ENCODE measurements around the gene ESF1. TPM values are rescaled to one million over a fixed set of nuclear protein-coding genes. Genes with fewer than 3 reads are reported as not detected.

The ESF1 gene
- total RNA-seq, 4 donors from 2014 or later = 12.8 to 16.2 (median 14.6) TPM

- Histone ChIP-seq H3K36me3 (peaks cover 0 to 63% of the 10 kb centered on the region in 2 donors), H3K9me3 (no peaks in the 10 kb centered on the region), H3K27ac (no peak overlapping the region), H3K27me3 (no peaks in the 10 kb centered on the region), H3K4me1 (no peaks in the 10 kb centered on the region), H3K4me3 (no peak overlapping the region)
- no peak for ATAC-seq
- no peak for TF ChIP-seq POLR2AphosphoS5 (IDR thresholded peaks at IDR 0.05)
- 100% methylated on average over 1 of the region's 1 CpG for WGBS, 2 donors (ENCODE audit: low coverage in 1 of 2)
Observed at GRCh38 chr20:13758884-13759283, 25.8 kb downstream of the ESF1 start.

GRCh38 chr20:13756551-13756950 is 28.2 kb downstream of the ESF1 start:
- Histone ChIP-seq H3K36me3 (peaks cover 0 to 49% of the 10 kb centered on the region in 2 donors), H3K27me3 (no peaks in the 10 kb centered on the region), H3K4me1 (no peaks in the 10 kb centered on the region), H3K4me3 (no peak overlapping the region), H3K9me3 (no peaks in the 10 kb centered on the region), H3K27ac (no peak overlapping the region)
- TF ChIP-seq POLR2AphosphoS5 (IDR thresholded peaks at IDR 0.05) (no peak), POLR2A (IDR thresholded peaks at IDR 0.05) (no peak), EP300 (IDR thresholded peaks at IDR 0.05) (no peak), CTCF (IDR thresholded peaks at IDR 0.05) (no peak)
- no peak for ATAC-seq
- 75 to 100% methylated on average over 1 of the region's 1 CpG for WGBS, 2 donors (ENCODE audit: low coverage in 1 of 2)

GRCh38 chr20:13755809-13756208 is 28.9 kb downstream of the ESF1 start:
- no peak for ATAC-seq
- Histone ChIP-seq H3K36me3 (peaks cover 0 to 52% of the 10 kb centered on the region in 2 donors), H3K9me3 (no peaks in the 10 kb centered on the region), H3K27me3 (no peaks in the 10 kb centered on the region), H3K4me3 (no peak overlapping the region), H3K27ac (no peak overlapping the region), H3K4me1 (no peaks in the 10 kb centered on the region)
- TF ChIP-seq EP300 (IDR thresholded peaks at IDR 0.05) (no peak), CTCF (IDR thresholded peaks at IDR 0.05) (peak in 3 of 4 experiments; percentile 11 to 26 (median 21))
- WGBS, 2 donors (ENCODE audit: low coverage in 1 of 2) = 66 to 72% methylated on average over 5 of the region's 5 CpGs

- H3K9me3 ChIP-seq = no peaks in the 10 kb centered on the region
- H3K27me3 ChIP-seq = no peaks in the 10 kb centered on the region
- H3K27ac ChIP-seq = no peak overlapping the region
- no peaks in the 10 kb centered on the region for H3K4me1 ChIP-seq
- ATAC-seq = no peak
- H3K36me3 ChIP-seq = peaks cover 0 to 43% of the 10 kb centered on the region in 2 donors
- TF ChIP-seq POLR2AphosphoS5 (IDR thresholded peaks at IDR 0.05) = no peak
- TF ChIP-seq EP300 (IDR thresholded peaks at IDR 0.05) = no peak
- no peak for TF ChIP-seq POLR2A (IDR thresholded peaks at IDR 0.05)
- no peak for TF ChIP-seq CTCF (IDR thresholded peaks at IDR 0.05)
- WGBS, 2 donors (ENCODE audit: low coverage in 1 of 2) = 83 to 96% methylated on average over 2 of the region's 2 CpGs
- H3K4me3 ChIP-seq = no peak overlapping the region
Observed at GRCh38 chr20:13753436-13754036, 31.2 kb downstream of the ESF1 start.

- H3K4me1 ChIP-seq = no peaks in the 10 kb centered on the region
- TF ChIP-seq POLR2AphosphoS5 (IDR thresholded peaks at IDR 0.05) = no peak
- TF ChIP-seq EP300 (IDR thresholded peaks at IDR 0.05) = no peak
- TF ChIP-seq POLR2A (IDR thresholded peaks at IDR 0.05) = no peak
- TF ChIP-seq CTCF (IDR thresholded peaks at IDR 0.05) = no peak
- 88 to 94% methylated on average over 1 to 3 of the region's 3 CpGs for WGBS, 2 donors (ENCODE audit: low coverage in 1 of 2)
- no peak for ATAC-seq
- peaks cover 0 to 33% of the 10 kb centered on the region in 2 donors for H3K36me3 ChIP-seq
- H3K4me3 ChIP-seq = no peak overlapping the region
- H3K27me3 ChIP-seq = no peaks in the 10 kb centered on the region
- H3K27ac ChIP-seq = no peak overlapping the region
- H3K9me3 ChIP-seq = no peaks in the 10 kb centered on the region
Observed at GRCh38 chr20:13749811-13750210, 34.9 kb downstream of the ESF1 start.
